Ovary (tissue), 3 donors: ENCODE results near the gene FGF23.

Experiments
- CTCF ChIP-seq, 3 donors: fragments of 450-650 bp in 2 of 3; fragments of 200-600 bp in 1 of 3; IDR thresholded peaks; one replicate each; pipeline versions ENCODE4 v1.5.1 to v1.8.0; 2016 to 2022; ENCODE audit warnings: antibody characterized with exemption in 3 of 3, mild to moderate bottlenecking in 1 of 3
- EP300 ChIP-seq: sonication (generic); formaldehyde crosslinking; IDR thresholded peaks from one replicate; pipeline ENCODE4 v1.6.1; 2017; ENCODE audit warnings: antibody characterized with exemption
- donor health status: DM: no; HTN: no; CAD: no.

- TF ChIP-seq CTCF (IDR thresholded peaks at IDR 0.05): no peak
- no peak for TF ChIP-seq EP300
These were observed 37.9 kb upstream of the FGF23 start for GRCh38 chr12:4417455-4417854.
